GM19035 (cell line): ENCODE data around the gene KIAA1328.
A peak's percentile ranks its signal among the peaks of the same experiment; 100 is the strongest.

Experiments used
- ATAC-seq: cut with Tn5 transposase; IDR thresholded peaks from one replicate; pipeline ENCODE4 v1.9.1; 2021; ENCODE audit not compliant: unreplicated experiment

Gene KIAA1328

DNA sequence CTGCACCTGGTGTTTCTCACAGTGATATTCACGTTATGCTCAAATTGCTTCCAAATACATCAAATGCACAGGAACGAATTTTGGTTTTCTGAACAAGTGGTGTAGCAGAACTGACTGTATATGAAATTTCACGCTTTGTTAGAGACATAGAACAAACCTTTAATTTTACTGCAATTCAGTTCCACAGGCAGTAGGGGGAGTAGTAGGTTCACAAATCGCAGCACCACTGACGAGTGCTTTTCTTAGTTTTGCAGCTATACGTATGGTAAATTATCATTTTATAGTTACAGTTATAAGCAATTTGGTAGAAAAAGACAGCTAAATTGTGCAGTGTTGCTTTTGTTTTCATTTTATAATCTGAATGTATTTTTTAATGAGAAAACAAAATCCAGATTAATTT lies 113.3 kb downstream of the KIAA1328 start:
- no peak for ATAC-seq

DNA sequence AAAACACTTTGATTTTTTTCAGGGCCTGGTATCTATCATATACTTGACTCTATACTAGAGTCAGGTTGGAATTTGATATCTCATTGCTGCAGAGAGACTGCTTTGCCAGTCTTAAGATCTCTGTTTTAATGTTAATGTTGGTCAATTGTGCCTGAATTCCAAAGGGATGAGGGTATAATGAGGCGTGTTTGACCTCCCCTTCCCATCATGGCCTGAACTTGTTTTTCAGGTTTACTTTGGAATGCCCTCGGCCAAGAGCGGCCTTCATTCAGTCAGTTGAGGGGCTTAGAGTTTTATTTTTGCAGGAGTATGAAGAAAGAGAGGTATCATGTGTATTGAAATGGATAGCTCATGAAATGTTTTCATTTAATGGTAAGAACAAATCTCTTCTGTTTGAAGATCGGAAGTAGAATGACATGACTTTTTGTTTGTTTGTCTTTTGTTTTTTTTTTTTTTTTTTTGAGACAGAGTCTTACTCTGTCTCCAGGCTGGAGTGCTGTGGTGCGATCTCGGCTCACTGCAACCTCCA lies 119.0 kb downstream of the KIAA1328 start:
- ATAC-seq = no peak

DNA sequence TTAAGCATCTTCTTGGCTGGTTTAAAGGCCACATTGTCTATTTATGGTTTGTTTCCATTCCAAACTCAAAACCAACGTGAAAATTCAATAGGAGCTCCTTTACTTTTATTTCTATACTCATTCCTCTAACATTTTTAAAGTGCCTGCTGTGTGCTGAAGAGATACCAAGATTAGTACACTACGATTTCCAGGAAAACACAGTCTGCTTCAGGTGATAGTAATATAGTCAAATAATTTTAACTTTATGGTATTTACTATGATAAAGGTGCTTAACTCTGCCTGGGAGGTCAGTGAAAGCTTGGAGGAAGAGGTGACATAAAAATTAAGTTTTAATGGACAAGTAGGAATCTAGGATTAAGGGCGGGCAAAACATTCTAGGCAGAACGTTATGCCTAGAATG lies 121.4 kb downstream of the KIAA1328 start:
- ATAC-seq = no peak

- ATAC-seq = no peak
These were observed 122.0 kb downstream of the KIAA1328 start for GRCh38 chr18:36950960-36951359.

GRCh38 chr18:36953047-36953446 lies 124.1 kb downstream of the KIAA1328 start:
- ATAC-seq = no peak

GRCh38 chr18:36960038-36960437 lies 131.1 kb downstream of the KIAA1328 start:
- no peak for ATAC-seq

DNA sequence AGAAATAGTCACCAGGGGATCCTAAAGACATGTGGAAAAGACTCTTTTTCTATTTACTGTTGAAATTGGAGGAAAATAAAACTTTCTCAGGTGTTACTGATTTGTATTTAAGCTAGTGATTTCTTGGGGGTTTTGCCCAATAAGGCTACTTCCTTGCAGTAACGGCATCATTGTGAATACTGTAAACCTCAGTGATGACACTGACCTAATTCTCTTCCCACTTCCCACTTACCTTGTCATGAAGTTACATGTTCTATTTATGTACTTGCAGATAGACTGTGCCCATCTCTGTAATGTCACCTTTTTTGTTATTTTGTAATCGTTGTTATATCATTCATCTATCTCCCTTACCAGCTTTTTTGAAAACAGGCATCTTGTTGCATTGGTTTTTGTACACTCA lies 134.5 kb downstream of the KIAA1328 start:
- no peak for ATAC-seq

DNA sequence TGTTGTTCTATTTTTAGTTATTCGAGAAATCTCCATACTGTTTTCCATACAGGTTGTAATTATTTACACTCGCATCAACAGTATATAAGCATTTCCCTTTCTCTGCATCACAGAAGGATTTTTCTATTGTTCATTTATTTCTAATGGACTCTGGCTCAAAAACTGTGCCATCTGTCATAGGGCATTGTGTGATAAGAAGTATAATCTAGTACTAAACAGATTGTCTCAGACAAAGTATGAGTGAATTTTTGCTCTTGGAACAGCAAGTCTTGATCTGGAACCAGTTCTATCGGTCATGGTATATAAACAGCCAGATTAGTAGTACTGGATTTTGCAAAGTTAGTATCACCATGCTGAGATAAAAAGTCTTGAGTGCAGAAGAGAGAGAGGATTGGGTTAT lies 145.8 kb downstream of the KIAA1328 start:
- no peak for ATAC-seq

DNA sequence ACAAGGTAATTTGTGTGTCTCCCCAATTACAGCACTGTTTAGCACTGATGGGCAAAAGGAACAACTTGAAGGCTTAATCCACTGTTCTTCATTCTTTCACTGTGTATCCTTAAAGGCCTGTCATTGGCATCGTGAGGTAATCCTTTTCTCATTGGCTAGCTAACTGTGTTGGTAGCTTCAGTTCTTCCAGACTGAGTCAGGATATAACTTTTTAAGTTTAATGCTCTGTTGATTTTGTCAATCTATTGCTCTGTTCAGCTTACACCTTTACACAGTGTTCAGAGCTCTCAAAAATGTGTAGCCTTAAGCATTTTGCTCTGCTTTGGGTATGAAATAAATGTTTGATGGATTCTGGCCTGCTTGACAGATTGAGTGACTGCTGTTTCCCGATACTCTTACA lies 148.2 kb downstream of the KIAA1328 start:
- ATAC-seq = no peak

- ATAC-seq = no peak
These were observed 164.1 kb downstream of the KIAA1328 start for GRCh38 chr18:36993068-36993467.

GRCh38 chr18:37006742-37007141 lies 177.8 kb downstream of the KIAA1328 start:
- peak; percentile 74 for ATAC-seq

DNA sequence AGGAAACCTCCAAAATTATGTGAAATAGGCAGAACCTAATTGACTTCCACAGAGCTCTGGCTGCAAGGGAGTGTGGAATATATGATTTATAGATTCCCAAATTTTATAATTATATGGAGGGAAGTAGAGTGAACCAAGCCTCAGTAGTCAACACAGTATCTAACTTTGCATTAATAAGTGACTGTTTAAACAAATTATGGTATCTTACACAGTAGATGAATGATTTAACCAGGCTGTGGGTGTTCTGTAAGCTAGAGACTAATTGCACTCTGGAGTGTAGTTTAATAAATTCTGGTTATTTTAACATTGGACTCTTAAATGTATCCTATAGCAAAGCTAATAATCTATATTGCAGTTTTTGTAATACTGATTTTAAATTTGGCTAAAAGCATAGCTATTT lies 183.5 kb downstream of the KIAA1328 start:
- ATAC-seq = no peak

DNA sequence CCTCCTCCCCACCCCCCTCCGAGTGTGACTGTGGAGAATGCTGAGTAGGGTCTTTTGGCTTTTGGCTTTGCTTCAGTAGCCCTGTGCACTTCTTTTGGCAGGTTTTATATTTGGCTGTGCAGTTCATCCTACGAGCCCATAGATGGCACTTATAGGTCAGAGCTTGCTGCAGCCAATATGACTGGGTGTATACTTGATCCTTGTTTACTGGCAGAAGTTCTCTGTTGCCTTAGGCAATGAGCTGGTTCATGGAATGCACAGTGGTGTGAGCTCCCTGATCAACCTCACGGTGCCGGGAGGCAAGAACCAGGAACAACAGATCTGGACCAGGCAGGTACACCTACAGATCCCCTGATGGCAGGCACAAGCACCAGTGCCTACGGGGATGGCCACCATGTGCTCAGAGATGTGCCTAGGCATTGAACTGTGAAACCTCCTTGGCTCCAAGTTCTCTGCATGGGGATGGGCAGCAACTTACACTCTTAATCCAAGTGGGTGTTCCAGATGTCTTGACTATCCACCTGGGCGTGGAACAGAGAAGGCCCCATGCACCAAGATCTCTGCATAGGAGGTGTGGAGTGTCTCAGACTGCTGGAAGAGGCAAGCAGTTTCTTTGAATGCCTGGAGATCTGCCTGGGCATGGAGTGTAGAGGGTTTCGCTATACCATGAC lies 190.4 kb downstream of the KIAA1328 start:
- ATAC-seq = no peak

DNA sequence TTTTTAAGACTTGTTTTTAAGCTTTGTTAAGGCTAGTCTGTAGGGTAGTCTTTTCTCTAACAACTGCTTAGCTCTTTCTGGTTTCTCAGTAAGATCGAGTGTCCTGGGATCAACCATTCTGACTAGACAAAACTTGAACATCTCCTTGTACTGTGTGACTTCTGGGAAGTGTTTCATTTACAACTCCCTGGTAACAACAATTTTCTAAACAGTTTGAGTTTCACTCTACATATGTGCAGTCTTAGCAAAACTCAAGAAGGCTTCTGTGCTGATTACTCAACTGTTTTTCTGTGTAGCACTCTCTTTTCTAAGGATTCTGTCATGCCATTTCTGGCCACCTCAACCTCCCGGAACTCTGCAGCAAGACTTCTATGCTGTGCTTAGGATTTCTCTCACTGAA lies 204.5 kb downstream of the KIAA1328 start:
- ATAC-seq = no peak

DNA sequence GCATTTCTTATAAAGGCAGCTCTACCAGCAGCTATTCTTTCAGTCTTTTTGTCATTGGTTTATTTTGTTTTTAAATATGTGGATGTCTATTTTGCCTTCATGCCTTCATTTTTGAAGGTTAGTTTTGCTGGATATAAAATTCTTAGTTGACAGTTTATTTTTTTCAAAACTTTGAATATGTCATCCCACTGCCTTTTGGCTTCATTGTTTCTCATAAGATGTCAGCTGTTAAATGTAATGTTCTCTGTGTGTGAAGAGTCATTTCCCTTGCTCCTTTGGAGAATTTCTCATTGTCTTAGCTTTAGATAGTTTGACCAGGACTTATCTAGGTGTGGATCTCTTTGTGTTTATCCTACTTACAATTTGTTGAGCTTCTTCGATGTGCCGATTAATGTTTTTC lies 213.5 kb downstream of the KIAA1328 start:
- no peak for ATAC-seq

- ATAC-seq = no peak
These were observed 226.3 kb downstream of the KIAA1328 start for GRCh38 chr18:37055137-37055802.

GRCh38 chr18:37064187-37064586 lies 235.3 kb downstream of the KIAA1328 start:
- ATAC-seq = no peak

GRCh38 chr18:37065254-37065653 lies 236.3 kb downstream of the KIAA1328 start:
- no peak for ATAC-seq

DNA sequence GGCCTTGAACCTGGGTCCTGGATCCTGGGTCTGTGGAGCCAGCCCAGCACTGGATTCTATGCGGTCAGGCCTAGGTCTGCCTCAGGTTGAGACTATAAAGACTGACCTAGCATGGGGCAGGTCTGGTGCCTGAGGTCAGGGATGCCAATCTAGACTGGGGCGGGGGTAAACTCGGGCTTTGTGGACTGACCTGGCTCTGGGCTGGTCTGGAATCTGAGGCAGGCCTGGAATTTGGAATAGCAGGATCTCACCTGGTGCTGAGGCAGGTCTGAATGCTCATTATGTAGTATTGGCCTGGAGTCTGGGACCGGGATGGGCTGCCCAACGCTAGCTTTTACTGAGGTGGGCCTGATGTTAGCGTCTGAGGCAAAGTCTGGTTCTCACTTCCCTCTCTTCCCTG lies 256.0 kb downstream of the KIAA1328 start:
- no peak for ATAC-seq

DNA sequence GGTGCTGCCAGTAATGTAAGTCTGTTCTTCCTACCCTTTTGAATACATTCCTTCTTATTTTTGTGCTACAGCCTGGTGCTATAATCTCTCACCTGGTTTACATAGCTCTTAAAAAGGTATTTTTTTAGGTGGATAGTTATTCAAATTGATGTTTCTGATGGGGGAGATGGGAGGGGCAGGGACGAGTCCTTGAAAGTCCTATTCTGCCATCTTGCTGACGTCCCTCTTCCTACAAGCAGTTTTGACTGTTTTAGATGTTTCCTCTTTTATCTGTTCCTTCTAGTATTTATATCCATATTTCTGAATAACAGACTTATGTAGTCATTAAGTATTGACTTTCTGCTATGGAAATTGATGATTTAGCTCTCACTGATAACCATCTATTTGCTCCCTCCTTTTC lies 256.4 kb downstream of the KIAA1328 start:
- no peak for ATAC-seq

DNA sequence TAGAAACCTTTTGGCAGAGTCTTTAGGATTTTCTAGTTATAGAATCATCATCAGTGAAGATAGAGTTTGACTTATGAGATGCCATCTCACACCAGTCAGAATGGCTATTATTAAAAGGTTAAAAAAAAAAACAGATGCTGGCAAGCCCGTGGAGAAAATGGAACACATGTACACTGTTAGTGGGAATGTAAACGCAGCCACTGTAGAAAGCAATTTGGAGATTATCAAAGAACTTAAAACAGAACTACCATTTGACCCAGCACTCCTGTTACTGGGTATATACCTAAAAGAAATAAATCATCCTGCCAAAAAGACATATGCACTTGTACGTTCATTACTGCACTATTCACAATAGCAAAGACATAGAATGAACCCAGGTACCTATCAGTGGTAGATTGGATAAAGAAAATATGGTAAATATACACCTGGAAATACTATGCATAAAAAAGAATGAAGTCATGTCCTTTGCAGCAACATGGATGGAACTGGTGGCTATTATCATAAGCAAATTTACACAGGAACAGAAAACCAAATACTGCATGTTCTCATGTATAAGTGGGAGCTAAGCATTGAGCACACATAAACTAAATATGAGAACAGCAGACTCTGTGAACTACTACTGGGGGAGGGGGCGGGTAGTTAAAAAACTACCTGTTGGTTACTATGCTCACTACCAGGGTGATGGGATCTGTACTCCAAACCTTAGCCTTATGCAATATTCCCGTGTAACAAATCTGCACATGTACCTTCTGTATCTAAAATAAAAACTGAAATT lies 279.0 kb downstream of the KIAA1328 start:
- ATAC-seq = no peak

GRCh38 chr18:37122877-37123276 lies 293.9 kb downstream of the KIAA1328 start:
- no peak for ATAC-seq
